A673 (cell line): ENCODE results near the gene MICOS13. TPM values are rescaled to one million over a fixed set of nuclear protein-coding genes. Genes with fewer than 3 reads are reported as not detected.

Experiments
- BruUV-seq: library from RNA; stranded (reverse); fragments of 400-500 nt; replicated peaks from 2 replicates; lab custom pipeline; 2021; lab: Mats Ljungman, UMichigan
- CTCF ChIA-PET: fragments of 300-600 bp; sonication (Branson Sonifier 250); formaldehyde crosslinking; loops from one replicate; lab custom pipeline; 2022; ENCODE audit warnings: antibody characterized with exemption; lab: Charles Lee
- POLR2A ChIA-PET: fragments of 300-600 bp; sonication (Branson Sonifier 250); formaldehyde crosslinking; loops from one replicate; lab custom pipeline; 2022; ENCODE audit warnings: antibody characterized with exemption; ENCODE audit not compliant: low non-redundant PET; lab: Charles Lee
- DNase-seq: peaks from one replicate; pipeline ENCODE4 v3.0.0-alpha.2; 2015; ENCODE audit warnings: low spot score
- H3K27ac ChIP-seq: fragments of 200-600 bp; sonication (generic); 2 replicates; pipeline ENCODE4 v1.5.1; 2016; ENCODE audit warnings: mixed run types, low read depth, mild to moderate bottlenecking, mixed read lengths, antibody characterized with exemption, low read length; ENCODE audit not compliant: poor library complexity, severe bottlenecking
- H3K27me3 ChIP-seq: fragments of 200-600 bp; sonication (generic); replicated peaks from 2 replicates; pipeline ENCODE4 v1.6.1; 2017; ENCODE audit warnings: mixed run types, low read depth, mild to moderate bottlenecking, mixed read lengths, antibody characterized with exemption, low read length; ENCODE audit not compliant: insufficient read depth, poor library complexity
- H3K36me3 ChIP-seq: fragments of 200-600 bp; sonication (generic); 2 replicates; pipeline ENCODE4 v1.6.1; 2016; ENCODE audit warnings: mixed run types, mild to moderate bottlenecking, mixed read lengths, antibody characterized with exemption, low read length; ENCODE audit not compliant: insufficient read depth, poor library complexity, severe bottlenecking
- H3K4me1 ChIP-seq: fragments of 200-600 bp; sonication (generic); 2 replicates; pipeline ENCODE4 v1.6.1; 2017; ENCODE audit warnings: mixed run types, mild to moderate bottlenecking, mixed read lengths, antibody characterized with exemption, low read length; ENCODE audit not compliant: insufficient read depth, poor library complexity, severe bottlenecking
- H3K4me3 ChIP-seq: fragments of 200-600 bp; sonication (generic); 2 replicates; pipeline ENCODE4 v1.5.1; 2016; ENCODE audit warnings: low read depth, mixed run types, mild to moderate bottlenecking, mixed read lengths, low read length; ENCODE audit not compliant: poor library complexity, severe bottlenecking
- H3K9me3 ChIP-seq: fragments of 200-600 bp; sonication (generic); 2 replicates; pipeline ENCODE4 v1.6.1; 2016; ENCODE audit warnings: mixed run types, low read depth, mild to moderate bottlenecking, mixed read lengths, antibody characterized with exemption, low read length; ENCODE audit not compliant: poor library complexity, severe bottlenecking
- EZH2 ChIP-seq: fragments of 200-600 bp; sonication (generic); IDR thresholded peaks from 2 replicates; pipeline ENCODE4 v1.6.1; 2017; ENCODE audit warnings: borderline replicate concordance, low read depth, mild to moderate bottlenecking, mixed read lengths, antibody characterized with exemption, low read length; ENCODE audit not compliant: poor library complexity, severe bottlenecking
- intact Hi-C: fragments of 100-400 bp; cut with micrococcal nuclease; formaldehyde crosslinking; loops from one replicate; pipeline ENCODE4 v1.10.0; 2022; ENCODE audit not compliant: unreplicated experiment
- total RNA-seq: library from RNA; stranded (reverse); gene quantifications from 2 replicates; pipeline ENCODE4 v1.2.3, GENCODE V29; 2021
- TF ChIP-seq, protein P1 (sequence below): fragments of 300-800, 200-600 bp; sonication (generic); conservative IDR thresholded peaks from 2 replicates; pipeline ENCODE4 v1.5.1; 2017; ENCODE audit warnings: low read depth, mild to moderate bottlenecking, antibody characterized with exemption, low read length, moderate library complexity, mixed read lengths

The MICOS13 gene
- total RNA-seq, 1 experiment from 2014 or later, result 36.3 TPM

DNA sequence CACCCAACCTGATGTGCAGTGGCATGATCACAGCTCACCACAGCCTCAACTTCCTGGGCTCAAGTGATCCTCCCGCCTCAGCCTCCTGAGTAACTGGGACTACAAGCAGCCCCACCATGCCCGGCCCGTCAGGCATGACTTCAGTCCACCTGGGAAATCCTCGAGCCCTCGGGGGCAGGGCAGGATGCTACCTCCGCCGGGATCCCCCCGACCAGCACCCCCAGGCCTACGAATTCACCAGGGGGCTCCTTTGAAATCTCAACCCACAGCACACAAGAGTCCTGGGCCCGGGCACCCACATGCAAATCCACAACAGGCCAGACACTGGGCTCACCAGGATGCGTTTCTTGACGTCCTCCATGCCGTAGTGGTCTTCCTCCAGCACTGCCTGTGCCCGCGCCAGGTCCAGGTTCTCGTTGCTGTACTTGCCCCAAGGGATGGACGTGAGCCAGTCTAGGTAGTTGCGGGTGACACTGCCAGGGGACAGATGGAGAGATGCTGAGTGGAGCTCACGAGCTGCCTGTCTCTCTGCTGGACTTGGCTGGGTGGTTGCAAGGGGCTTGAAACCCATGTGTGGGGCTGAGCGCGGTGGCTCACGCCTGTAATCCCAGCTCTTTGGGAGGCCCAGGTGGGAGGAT lies 20.3 kb upstream of the MICOS13 start:
- Histone ChIP-seq H3K4me1 (no peaks in the 10 kb centered on the region), H3K9me3 (no peaks in the 10 kb centered on the region), H3K4me3 (no peak overlapping the region), H3K27me3 (no peaks in the 10 kb centered on the region), H3K36me3 (peaks cover 63% of the 10 kb centered on the region), H3K27ac (no peak overlapping the region)
- TF ChIP-seq, protein P1, sequence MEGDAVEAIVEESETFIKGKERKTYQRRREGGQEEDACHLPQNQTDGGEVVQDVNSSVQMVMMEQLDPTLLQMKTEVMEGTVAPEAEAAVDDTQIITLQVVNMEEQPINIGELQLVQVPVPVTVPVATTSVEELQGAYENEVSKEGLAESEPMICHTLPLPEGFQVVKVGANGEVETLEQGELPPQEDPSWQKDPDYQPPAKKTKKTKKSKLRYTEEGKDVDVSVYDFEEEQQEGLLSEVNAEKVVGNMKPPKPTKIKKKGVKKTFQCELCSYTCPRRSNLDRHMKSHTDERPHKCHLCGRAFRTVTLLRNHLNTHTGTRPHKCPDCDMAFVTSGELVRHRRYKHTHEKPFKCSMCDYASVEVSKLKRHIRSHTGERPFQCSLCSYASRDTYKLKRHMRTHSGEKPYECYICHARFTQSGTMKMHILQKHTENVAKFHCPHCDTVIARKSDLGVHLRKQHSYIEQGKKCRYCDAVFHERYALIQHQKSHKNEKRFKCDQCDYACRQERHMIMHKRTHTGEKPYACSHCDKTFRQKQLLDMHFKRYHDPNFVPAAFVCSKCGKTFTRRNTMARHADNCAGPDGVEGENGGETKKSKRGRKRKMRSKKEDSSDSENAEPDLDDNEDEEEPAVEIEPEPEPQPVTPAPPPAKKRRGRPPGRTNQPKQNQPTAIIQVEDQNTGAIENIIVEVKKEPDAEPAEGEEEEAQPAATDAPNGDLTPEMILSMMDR, result no peak
- no peak for TF ChIP-seq EZH2
- DNase-seq, result no peak
- BruUV-seq, result no TSS peak
- ChIA-PET CTCF (no interaction called here), POLR2A (no interaction called here)
- intact Hi-C loops, result no loop called here

DNA sequence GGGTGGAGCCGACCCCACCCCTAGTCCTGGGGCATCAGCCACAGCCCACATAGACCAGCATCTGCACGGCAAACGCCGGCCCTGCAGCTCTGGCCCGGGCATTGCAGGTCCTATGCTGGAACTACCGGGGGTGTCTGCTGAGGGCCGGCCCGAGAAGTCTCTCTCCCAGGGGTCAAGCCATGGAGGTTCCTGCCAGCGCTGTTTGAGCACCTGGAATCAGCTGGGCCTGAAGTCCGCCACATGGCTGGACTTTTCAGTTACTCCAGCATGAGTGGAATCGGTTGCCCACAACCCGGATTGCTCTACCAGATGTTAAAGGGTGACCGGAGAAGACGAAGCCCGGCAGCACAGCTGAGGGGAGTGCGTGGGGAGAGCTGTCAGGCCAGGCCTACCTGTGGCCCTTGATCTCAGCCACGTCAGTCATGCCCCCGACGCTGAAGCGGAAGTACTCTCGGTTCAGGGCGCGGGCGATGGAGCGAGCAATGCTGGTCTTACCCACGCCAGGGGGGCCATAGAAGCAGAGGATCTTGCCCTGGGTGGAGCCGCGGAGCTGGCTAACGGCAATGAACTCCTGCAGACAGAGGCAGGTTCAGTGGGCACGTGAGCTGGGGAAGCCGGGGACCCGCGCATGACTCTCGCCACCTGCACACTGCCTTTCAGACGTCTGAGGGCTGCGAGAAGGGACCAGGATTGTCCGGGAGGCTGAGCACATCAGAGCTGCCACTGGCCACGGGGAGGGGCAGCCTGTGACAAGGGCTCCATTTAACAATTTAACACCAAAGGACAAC lies 18.5 kb upstream of the MICOS13 start:
- no TSS peak for BruUV-seq
- intact Hi-C loops, result no loop called here
- CTCF ChIA-PET, result no interaction called here
- Histone ChIP-seq H3K36me3 (peaks cover 73% of the 10 kb centered on the region), H3K9me3 (no peaks in the 10 kb centered on the region), H3K4me3 (no peak overlapping the region), H3K27me3 (no peaks in the 10 kb centered on the region), H3K4me1 (no peaks in the 10 kb centered on the region), H3K27ac (no peak overlapping the region)
- DNase-seq, result no peak
- POLR2A ChIA-PET, result no interaction called here
- TF ChIP-seq, protein P1, result no peak
- TF ChIP-seq EZH2, result no peak

DNA sequence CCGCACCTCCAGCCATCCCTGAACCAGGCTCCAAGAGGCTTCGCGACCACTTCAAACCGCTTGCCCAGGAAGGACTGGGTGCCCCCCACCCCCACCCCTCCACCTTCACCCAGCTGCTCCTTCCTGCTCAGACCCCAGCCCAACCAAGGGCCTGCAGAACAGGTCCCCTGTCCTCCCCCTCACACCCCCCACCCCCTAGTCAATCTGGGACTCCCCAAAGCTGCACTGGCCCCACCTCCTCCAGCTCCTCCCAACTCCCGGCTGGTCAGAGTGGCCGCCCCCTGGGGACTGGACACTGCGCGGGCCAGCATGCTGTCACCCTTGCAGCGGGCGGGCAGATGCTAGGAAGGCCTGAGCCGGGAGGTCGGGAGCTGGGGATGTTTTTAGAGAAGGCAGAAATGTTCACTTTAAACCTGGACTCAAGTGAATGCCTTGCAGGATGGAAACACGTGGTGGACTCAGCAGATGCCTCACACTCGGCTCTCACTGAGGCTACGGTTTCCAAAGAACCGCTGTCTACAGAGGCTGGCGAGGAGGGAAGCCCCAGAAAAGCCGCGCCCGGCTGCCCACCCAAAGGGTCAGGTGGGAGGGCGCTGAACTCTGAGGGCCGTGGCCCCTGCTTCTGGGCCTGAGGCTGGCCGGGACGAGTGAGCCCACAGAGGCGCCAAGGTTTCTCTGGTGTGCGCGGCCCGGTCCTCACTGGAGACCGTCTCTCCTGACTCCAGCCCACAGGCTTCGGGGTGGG lies 17.7 kb upstream of the MICOS13 start:
- peaks cover 73% of the 10 kb centered on the region for H3K36me3 ChIP-seq
- H3K4me1 ChIP-seq, result no peaks in the 10 kb centered on the region
- H3K27ac ChIP-seq, result no peak overlapping the region
- no peak for TF ChIP-seq EZH2
- TF ChIP-seq, protein P1, result no peak
- ChIA-PET POLR2A (no interaction called here), CTCF (no interaction called here)
- no peaks in the 10 kb centered on the region for H3K9me3 ChIP-seq
- BruUV-seq, result no TSS peak
- DNase-seq, result no peak
- intact Hi-C loops, result no loop called here
- H3K27me3 ChIP-seq, result no peaks in the 10 kb centered on the region
- no peak overlapping the region for H3K4me3 ChIP-seq
